Neural cell (in vitro differentiated cells): Measurements from ENCODE around the gene PDE4D.

Experiments used
- EP300 ChIP-seq: fragments of 450-650 bp; conservative IDR thresholded peaks from 2 replicates; pipeline ENCODE4 v1.6.1; 2014; ENCODE audit warnings: antibody characterized with exemption, mild to moderate bottlenecking, moderate library complexity; ENCODE audit not compliant: poor library complexity, severe bottlenecking
- EZH2 ChIP-seq: fragments of 200-600, 300-800 bp; shearing (Covaris generic), sonication (generic); IDR thresholded peaks from 2 replicates; pipeline ENCODE4 v1.6.1; 2014; ENCODE audit warnings: antibody characterized with exemption, low read length, borderline replicate concordance, mild to moderate bottlenecking; ENCODE audit not compliant: insufficient read depth, poor library complexity, severe bottlenecking
- REST ChIP-seq: IDR thresholded peaks from 2 replicates; pipeline ENCODE4 v1.6.1; 2012; ENCODE audit warnings: borderline replicate concordance
- SMC3 ChIP-seq: fragments of 450-650 bp; conservative IDR thresholded peaks from 2 replicates; pipeline ENCODE4 v1.6.1; 2014; ENCODE audit warnings: antibody characterized with exemption, mild to moderate bottlenecking, moderate library complexity; ENCODE audit not compliant: poor library complexity
- TAF1 ChIP-seq: IDR thresholded peaks from 2 replicates; pipeline ENCODE4 v1.6.1; 2012; ENCODE audit warnings: low read depth
- TF ChIP-seq, protein P1 (sequence below): fragments of 450-650 bp; IDR thresholded peaks from 2 replicates; pipeline ENCODE4 v1.5.1; 2014; ENCODE audit warnings: antibody characterized with exemption, mild to moderate bottlenecking, moderate library complexity; ENCODE audit not compliant: poor library complexity, severe bottlenecking

GRCh38 chr5:59016925-59017324 lies 876.6 kb downstream of the PDE4D start:
- TF ChIP-seq EZH2 = no peak
- TF ChIP-seq, protein P1, sequence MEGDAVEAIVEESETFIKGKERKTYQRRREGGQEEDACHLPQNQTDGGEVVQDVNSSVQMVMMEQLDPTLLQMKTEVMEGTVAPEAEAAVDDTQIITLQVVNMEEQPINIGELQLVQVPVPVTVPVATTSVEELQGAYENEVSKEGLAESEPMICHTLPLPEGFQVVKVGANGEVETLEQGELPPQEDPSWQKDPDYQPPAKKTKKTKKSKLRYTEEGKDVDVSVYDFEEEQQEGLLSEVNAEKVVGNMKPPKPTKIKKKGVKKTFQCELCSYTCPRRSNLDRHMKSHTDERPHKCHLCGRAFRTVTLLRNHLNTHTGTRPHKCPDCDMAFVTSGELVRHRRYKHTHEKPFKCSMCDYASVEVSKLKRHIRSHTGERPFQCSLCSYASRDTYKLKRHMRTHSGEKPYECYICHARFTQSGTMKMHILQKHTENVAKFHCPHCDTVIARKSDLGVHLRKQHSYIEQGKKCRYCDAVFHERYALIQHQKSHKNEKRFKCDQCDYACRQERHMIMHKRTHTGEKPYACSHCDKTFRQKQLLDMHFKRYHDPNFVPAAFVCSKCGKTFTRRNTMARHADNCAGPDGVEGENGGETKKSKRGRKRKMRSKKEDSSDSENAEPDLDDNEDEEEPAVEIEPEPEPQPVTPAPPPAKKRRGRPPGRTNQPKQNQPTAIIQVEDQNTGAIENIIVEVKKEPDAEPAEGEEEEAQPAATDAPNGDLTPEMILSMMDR = no peak
- TF ChIP-seq TAF1 = no peak
- no peak for TF ChIP-seq REST
- TF ChIP-seq SMC3 = no peak
- no peak for TF ChIP-seq EP300
